Suppressor macrophage (primary cell): ENCODE data around the gene POLR3C.

Experiments
- DNase-seq, 4 experiments: peaks; one replicate each; pipeline ENCODE4 v3.0.0-alpha.2; 2020 to 2022

The POLR3C gene

DNA sequence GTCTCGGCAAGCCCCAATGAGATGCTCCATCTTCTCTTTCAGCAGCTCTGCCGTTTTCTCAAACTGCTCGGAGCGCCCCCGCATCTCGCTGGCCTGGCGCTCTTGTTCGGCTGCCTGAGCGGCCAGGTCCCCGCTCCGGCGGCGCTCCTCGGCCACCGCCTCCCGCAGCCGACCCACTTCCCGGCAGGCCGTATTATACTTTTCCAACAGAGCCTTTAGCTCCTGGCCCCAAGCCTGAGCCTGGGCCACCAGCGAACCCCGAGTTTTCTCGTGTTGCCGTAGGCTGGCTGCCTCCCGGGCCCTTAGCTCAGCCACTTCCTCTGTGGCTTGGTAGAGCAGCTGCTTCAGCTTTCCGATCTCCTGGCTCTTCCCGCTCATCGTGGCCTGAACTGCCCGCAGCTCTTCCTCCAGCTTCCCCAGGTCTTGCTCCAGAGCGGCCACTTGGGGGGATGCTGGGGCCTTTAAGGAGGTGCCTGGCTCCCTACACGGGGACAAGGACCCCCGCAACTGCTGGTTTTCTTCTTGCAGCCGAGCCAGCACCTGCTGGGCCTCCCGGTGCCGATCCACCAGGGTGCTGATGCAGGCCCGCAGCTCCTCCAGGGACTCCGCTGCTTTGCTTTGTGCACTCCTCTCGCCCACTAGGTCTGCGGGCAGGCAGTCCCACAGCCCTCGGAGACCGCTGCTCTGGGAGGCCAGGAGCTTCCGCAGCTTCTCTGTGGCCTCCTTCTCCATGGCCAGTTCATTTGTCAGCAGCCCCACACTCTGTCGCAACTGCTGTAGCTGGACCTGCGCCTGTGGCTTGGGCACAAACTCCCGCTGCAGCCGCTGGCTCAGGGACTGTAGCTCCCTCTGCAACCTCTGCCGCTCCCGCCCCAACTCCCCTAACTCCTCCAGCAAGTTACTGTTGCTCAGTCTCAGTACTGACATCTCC is 48.3 kb downstream of the POLR3C start:
- peak; percentile 64 to 83 (median 76) for DNase-seq

DNA sequence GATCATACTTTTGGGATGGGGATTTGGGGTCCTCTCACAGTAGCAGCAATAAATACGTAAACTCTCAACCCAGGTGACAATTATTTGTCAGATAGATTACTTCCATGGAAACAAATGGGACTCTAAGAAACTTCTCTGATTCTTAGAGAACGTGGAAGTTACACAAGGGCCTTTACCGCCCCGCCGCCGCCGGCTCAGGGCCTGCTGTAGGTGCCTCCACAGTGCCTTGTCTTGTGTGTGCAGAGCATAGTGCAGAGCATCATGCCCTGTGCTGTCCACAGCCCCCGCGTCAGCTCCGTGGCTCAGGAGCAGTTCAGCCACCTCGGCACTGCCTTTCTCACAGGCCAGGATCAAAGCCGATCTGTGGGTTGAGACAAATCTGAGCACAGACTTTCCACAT is 50.6 kb downstream of the POLR3C start:
- DNase-seq: peak in 2 of 4 experiments; percentile 20 to 40

DNA sequence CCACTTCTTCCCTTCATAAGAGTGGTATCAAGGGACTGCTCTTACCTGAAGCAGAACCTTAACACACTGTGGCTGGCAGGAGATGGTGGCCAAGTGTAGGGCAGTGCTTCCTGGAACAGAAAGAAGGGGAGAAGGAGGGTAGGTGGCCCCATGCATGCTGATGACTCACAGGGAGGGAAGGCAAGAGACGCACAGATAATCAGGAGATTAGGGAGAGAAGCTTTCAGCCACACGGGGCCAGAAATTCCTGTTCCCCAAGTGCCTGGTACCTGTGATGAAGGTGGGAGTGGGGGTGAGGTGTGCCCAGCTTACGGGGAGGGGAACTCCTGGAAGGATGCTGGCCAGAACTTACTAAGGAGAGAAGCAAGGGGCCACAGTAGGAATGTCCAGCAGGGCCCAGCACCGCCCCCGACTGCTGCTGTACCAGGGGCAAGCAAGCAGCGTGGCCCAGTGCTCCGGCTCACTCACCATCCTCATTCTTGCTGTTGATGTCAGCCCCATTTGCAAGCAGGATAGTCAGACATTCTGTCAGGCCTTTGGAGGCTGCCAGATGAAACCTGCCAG is 54.0 kb downstream of the POLR3C start:
- no peak for DNase-seq

DNA sequence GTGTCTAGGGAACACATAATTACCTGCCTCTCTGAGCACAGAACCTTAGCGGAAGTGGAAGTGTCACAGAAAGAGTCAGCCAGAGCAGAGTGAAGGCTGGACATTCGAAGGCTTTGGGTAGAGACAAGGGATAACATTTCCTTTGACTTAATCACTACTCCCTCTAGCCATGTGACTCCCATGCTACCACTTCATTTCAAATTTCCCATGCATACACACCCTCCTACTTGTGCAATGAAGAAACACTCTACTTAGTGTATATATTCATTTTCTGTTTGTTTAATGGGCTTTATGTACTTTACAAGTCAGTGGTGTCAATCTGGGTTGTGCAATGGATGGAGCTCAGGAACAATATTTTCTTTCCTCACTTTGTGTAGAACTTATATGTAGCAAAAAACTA is 54.7 kb downstream of the POLR3C start:
- DNase-seq: no peak

DNA sequence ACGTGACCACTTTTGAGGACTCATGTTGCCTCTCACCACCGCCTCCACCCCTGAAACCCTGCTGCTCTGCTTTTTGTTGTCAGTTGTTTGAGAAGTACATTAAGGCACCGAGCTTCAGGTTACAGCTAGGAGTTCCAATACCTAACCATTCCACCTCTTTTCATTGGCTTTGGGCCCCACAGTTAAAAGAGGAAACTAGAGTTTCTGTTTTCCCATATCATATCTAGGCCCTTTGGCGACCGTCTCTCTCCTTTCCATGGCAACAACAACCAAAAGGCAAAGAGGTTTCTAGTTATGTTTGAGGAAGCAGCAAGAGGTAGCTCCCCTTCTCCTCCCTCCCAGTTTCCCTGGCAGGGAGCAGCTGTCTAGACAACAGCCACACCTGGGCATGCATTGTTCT is 55.8 kb downstream of the POLR3C start:
- DNase-seq: peak in 2 of 4 experiments; percentile 15 to 19

DNA sequence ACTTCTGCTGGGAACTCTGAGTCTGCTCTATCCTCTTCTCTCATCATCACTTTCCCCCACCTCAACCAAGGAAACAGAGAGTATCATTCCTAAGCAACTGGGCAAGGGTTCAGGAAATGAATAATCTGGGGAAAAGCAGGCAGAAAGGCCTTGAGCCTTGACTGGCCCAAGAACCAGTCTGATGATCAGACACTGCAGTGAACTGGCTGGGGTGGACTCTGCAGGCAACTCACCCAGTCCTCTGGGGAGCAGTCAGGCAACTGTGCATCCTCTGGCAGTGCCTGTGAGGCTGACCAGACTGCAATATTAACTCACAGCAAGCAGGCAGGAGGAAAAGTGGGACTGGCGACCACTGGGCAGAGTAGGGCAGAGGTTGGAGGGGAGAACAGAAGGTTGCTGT is 60.7 kb downstream of the POLR3C start:
- DNase-seq: no peak

DNA sequence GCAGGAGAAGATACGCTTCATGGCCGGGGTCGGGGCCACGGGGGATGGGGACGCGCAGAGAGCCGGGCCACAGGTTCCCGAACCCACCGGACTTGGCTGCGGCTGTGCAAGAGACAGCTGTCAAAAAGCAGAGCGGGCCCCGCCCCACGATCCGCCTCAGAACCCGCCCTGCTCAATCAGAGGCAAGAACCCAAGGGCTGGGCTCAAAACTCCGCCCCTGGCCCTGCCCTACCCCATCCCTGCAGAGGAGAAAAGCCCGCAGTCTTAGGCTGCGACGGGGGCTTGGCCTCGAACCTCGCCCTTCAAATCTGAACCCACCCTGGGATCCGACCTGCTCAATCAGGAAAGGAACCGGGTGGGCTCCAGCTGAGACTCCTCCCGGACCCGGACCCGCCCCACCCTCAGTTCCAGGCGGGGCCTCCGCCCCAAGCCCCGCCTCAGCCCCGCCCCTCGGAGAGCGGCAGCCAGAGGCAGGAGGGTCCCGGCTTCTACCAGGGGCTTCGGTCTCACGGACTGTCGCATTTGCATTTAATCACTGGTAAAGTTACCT is 61.8 kb downstream of the POLR3C start, which contains the start of gene ANKRD35:
ANKRD35 (minus strand) TSS at position 129 of the 550 bp plus-strand sequence; CDS start at position 21, 108 bp downstream.
- peak; percentile 82 to 92 (median 86) for DNase-seq

DNA sequence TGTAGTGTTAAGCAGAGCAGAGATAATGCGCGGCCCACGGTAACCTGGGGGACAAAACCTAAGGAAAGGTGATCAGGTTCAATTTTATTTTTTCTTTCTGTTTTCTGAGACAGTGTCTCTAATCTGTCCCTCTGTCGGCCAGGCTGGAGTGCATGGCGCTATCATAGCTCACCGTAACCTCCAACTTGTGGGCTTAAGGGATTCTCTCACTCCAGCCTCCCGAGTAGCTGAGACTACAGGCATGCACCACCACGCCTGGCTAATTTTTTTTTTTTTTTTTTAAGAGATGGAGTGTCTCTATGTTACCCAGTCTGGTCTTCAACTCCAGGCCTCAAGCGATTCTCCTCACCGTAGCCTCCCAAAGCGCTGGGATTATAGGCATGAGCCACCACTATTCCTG is 62.4 kb downstream of the POLR3C start:
- no peak for DNase-seq

DNA sequence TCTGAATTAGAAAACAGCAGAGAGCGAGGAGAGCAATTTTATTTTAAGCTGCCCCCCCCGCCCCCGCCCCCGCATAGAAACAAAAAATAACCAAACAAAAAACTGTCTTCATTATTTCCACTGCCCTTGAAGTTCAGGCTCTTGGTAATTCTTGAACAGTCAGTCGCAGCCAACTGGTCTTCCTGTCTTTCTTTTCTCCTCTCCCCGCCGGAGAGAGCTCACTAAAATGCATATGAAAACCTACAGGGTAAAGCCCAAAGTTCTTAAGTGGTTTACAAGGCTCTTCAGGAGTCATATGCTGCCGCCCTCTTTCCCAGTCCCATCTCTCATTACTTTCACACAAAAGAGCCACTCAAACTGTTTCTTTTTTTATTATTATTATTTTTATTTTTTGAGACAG is 62.8 kb downstream of the POLR3C start:
- DNase-seq: no peak

DNA sequence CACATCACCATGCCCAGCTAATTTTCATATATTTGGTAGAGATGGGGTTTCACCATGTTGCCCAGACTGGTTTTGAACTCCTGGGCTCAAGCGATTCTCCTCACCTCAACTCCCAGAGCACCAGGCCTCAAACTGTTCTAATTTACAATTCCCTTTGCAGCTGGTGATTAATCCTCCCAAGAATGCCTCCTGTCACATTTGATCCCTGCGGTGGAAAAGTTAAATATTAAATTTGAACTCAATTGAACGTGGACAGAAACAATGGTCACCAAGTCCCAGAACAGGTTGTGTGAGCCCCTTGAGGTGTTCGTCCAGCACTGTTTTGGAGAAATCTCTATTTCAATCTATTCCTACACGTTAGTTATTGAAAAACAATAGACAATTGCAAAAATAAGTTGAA is 63.6 kb downstream of the POLR3C start:
- no peak for DNase-seq

DNA sequence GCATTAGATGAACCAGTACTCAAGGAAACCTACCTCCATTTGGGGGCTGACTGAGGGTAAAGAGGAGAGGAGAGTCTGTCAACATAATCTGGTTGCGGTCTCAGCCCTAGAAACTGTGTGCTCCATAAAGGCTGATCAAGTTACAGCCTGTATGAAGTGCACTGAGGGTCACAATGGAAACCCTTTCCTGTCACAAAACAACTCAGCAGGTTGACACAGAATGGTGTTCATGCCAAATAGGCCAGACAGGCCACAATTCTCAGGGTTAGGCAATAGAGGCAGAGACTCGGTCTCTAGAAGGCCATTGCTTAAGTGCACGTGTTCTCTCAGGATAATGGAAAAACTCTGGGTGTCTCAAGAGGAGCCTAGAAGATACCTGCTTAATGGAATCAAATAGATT is 65.7 kb downstream of the POLR3C start:
- DNase-seq: no peak

DNA sequence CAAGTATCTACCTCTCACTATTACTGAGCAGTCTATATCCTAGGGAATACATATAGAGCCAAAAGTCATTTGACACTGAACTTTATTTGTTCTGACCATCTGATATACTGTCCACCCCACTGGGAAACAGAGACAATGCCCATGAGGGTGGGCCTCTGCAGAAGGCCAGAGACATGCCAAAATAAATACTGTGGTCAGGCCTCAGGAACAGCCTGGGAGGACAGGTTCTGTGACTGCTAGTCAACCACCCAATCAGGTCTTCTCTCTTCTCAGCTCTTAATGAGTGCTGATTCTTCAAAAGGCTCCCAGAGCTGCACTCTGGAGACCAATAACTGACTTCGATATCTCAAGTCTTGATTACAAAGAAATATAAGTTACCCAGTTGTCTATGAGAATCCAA is 67.1 kb downstream of the POLR3C start:
- no peak for DNase-seq

DNA sequence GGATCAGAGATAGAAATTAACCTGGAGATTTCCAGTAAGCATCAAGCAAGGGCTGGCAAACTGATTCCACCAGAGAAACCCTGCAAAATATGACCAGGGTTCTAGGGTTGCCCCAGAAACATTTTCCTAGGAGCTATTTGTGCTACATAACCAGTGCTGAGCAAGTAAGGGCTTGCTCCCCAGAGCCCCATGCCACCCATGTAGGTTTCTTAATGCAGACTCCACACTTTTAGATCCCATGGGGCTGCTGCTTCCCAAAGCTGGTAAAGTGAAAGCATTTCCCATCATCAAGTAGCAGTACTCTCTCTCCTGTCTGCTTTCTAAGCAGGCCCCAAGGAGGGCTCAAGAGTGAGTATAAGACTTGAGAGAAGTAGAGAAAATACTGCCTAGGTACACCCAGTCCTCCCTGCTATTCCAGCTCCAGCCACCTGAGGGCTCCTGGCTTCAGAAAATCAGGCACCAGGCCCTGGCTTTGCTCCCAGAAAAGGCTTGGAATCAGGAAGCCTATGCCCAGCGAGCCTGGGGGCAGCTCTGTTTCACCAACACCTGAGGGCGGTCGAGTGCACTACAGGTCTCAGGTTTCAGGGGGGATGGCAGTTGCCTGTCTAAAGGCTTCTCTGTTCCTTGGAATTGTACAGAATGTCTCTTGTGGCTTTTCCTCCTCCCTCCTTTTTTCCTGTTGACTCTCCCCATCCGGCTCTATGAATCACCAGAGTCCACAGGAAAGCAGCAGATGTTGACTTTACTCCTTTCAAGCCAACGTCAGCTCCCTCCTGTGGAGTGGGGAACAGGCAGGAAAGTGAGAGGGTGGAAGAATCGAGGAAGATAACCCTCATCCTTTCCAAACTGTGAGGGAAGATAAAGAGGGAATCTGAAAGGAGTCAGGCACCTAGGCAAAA is 67.8 kb downstream of the POLR3C start:
- peak; percentile 80 to 89 (median 81) for DNase-seq

DNA sequence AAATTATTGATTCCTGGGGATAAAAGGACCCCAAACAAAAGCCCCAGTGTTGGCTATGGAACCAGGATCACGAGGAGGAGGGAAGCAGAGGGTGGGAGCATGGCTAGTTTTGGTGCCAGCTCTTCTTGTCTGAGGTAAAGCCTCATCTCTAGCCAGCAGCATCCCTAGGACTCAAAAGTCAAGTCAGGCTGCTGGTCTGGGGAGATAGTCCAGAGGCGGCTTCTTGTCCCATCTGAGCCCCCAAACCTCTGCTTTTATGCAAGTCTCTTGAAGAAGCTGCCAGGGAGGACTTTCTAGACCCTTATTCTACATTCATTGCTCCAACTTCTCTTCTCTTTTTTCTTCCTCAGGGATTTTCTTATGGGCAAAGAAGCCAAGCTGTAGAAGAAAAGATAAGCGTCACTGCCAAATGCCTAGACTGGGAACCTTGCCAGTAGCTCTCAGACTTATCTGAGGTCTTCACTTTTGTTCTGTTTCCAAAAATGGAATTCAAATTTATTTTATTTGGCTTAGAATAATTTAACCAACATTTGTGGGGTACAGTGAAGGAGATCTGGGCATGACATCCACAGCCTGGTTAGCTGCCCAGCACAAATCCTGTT is 68.6 kb downstream of the POLR3C start:
- DNase-seq: no peak

DNA sequence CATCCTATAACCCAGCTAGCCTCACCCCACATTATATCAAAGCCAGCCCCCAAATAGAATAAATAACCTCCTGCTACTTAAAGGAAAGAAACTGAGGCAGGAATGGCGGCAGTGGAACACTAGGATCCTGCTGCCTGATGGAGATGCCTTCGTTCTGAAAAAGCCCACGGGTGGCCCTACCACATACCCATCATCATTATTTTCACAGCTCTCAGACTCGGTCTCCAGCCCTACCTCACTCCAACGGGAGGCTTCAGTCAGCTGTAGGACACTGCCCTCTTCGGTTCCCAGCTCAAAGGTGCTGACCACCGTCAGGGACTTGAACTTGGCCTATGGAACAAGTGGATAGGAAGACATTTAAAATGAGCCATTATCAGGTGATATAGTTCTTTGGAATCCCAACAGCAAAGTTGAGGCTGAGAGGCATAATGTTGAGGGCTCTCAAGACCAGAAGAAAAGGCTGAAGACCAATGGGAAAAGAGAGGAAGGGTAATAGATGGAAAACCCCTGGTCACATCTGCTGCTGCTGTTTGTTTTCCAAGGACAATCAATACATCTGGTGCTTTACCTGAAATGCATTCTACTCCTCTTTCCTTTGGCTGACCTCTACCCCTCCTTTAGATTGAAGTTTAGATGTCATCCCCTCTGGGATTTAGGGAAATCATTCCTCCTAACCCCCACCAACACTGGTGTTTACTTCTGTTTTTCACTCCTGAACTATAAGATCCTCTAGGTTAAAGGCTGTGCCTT is 69.5 kb downstream of the POLR3C start:
- DNase-seq: no peak
